Nephron progenitor cell (in vitro differentiated cells): ENCODE data around the gene GSTO2.

ENCODE experiments used
- DNase-seq: peaks from one replicate; pipeline ENCODE4 v3.0.0; 2021
- H3K27ac Mint-ChIP-seq: 2 replicates; pipeline ENCODE4 v1.8.0; 2021; ENCODE audit warnings: mild to moderate bottlenecking, moderate library complexity, mixed read lengths
- H3K27me3 Mint-ChIP-seq: 2 replicates; pipeline ENCODE4 v1.8.0; 2021; ENCODE audit warnings: mild to moderate bottlenecking, low read depth, mixed read lengths; ENCODE audit not compliant: poor library complexity
- H3K36me3 Mint-ChIP-seq: 2 replicates; pipeline ENCODE4 v1.8.0; 2021; ENCODE audit warnings: low read depth, mixed read lengths
- H3K4me1 Mint-ChIP-seq: 2 replicates; pipeline ENCODE4 v1.8.0; 2021; ENCODE audit warnings: mixed read lengths
- H3K4me3 Mint-ChIP-seq: 2 replicates; pipeline ENCODE4 v1.8.0; 2021; ENCODE audit warnings: mild to moderate bottlenecking, moderate library complexity, mixed read lengths
- H3K9me3 Mint-ChIP-seq: 2 replicates; pipeline ENCODE4 v1.8.0; 2021; ENCODE audit warnings: mild to moderate bottlenecking, moderate library complexity, mixed read lengths
- TF ChIP-seq, protein P1 (sequence below): fragments of 200-600 bp; sonication (generic); IDR thresholded peaks from 2 replicates; pipeline ENCODE4 v1.5.0; 2021; ENCODE audit warnings: antibody characterized with exemption

The GSTO2 gene

DNA sequence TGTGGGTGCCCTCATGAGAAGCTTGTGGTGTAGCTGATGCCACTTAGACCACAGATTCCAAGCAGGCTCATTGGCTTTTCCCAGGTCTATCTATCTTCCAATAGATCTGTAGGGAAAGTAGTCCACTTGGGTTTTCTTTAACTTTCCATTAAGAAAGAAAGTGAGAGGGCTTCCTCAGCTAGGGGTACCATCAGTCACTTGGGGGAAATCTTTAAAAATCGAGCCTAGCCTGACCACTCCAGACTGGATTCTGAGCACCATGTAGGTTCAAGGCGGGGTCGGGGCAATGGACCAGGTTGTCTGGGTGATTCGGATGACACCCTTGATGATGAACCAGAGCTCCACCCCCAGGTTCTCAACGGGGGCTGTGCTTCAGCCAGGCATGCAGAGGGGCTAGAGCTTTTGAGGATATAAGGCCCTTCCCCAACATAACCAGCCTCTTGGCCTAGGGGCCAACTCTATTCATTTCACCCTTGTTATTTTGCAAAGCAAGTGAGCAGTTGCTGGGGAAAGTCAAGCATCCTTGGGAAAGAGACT is 42.3 kb downstream of the GSTO2 start:
- DNase-seq: no peak
- Mint-ChIP-seq H3K36me3 (peaks cover 35% of the 10 kb centered on the region), H3K4me3 (no peak overlapping the region), H3K9me3 (no peaks in the 10 kb centered on the region), H3K4me1 (peaks cover 20% of the 10 kb centered on the region), H3K27ac (no peak overlapping the region), H3K27me3 (no peaks in the 10 kb centered on the region)
- TF ChIP-seq, protein P1, sequence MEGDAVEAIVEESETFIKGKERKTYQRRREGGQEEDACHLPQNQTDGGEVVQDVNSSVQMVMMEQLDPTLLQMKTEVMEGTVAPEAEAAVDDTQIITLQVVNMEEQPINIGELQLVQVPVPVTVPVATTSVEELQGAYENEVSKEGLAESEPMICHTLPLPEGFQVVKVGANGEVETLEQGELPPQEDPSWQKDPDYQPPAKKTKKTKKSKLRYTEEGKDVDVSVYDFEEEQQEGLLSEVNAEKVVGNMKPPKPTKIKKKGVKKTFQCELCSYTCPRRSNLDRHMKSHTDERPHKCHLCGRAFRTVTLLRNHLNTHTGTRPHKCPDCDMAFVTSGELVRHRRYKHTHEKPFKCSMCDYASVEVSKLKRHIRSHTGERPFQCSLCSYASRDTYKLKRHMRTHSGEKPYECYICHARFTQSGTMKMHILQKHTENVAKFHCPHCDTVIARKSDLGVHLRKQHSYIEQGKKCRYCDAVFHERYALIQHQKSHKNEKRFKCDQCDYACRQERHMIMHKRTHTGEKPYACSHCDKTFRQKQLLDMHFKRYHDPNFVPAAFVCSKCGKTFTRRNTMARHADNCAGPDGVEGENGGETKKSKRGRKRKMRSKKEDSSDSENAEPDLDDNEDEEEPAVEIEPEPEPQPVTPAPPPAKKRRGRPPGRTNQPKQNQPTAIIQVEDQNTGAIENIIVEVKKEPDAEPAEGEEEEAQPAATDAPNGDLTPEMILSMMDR: no peak

DNA sequence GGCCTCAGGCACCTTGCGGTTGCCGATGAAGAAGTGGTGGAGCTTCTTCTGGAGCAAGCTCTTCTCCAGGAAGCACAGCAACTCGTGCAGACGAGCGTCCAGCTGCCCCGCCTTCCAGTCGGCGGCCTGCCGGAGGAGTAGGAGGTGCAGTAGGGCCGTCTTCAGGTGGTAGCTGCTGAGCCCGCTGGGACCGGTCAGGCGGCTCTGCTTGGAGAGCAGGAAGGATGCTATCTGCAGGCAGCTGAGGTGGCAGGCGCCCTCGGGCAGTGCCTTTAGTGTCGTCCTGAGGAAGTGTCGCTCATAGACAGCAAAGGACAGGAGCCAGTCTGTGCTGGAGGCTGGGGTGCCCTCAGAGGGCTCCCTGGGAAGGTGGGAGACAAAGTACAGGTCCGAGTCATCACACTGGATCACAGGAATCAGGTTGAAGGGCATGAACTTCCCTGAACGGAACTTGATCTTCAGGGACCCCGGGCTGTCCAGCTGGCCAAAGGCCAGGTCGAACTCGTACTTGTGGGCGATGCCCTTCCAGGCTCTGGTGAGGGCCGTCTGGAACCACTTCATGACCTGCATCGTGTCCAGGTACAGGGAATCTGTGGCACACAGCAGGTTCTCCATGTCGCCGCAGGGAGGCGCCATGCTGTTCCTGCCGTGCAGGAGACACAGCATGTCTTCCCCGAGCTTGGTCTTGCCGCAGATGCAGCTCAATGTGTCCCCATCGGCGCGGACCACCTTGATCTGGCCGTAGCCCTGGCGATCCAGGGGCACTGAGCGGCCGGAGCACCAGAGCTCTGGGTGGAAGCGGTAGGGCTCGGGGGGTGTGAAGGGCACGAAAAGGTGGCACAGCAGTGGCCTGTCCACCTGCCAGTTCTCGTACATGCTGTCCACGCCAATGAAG is 45.9 kb downstream of the GSTO2 start:
- DNase-seq: no peak
- H3K27ac Mint-ChIP-seq: no peak overlapping the region
- H3K4me3 Mint-ChIP-seq: no peak overlapping the region
- H3K27me3 Mint-ChIP-seq: no peaks in the 10 kb centered on the region
- H3K36me3 Mint-ChIP-seq: peaks cover 64% of the 10 kb centered on the region
- H3K4me1 Mint-ChIP-seq: peaks cover 21% of the 10 kb centered on the region
- H3K9me3 Mint-ChIP-seq: no peaks in the 10 kb centered on the region
- TF ChIP-seq, protein P1: no peak

DNA sequence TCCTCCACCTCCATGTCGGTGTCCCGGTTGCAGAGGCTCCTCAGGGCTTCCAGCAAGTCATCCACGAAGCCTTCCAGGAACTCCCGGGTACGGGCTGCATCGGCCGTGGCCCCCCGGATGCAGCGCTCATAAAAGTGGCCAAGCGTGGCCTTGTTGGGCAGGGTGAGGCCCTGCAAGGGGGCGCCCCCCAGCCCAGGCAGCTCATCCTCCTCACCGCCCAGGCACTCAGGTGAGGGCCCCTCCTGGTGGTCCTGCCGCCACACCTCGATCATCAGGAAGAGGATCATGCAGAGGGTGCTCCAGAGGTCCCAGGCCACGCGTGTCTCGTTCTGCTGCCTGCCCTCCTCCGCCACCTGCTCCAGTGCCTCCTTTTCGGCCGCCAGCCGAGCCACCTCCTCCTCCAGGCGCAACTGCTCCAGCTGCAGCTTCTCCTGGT is 46.5 kb downstream of the GSTO2 start:
- peaks cover 27% of the 10 kb centered on the region for H3K4me1 Mint-ChIP-seq
- H3K9me3 Mint-ChIP-seq: no peaks in the 10 kb centered on the region
- no peak overlapping the region for H3K4me3 Mint-ChIP-seq
- TF ChIP-seq, protein P1: no peak
- H3K27me3 Mint-ChIP-seq: no peaks in the 10 kb centered on the region
- H3K36me3 Mint-ChIP-seq: peaks cover 58% of the 10 kb centered on the region
- DNase-seq: no peak
- H3K27ac Mint-ChIP-seq: no peak overlapping the region

DNA sequence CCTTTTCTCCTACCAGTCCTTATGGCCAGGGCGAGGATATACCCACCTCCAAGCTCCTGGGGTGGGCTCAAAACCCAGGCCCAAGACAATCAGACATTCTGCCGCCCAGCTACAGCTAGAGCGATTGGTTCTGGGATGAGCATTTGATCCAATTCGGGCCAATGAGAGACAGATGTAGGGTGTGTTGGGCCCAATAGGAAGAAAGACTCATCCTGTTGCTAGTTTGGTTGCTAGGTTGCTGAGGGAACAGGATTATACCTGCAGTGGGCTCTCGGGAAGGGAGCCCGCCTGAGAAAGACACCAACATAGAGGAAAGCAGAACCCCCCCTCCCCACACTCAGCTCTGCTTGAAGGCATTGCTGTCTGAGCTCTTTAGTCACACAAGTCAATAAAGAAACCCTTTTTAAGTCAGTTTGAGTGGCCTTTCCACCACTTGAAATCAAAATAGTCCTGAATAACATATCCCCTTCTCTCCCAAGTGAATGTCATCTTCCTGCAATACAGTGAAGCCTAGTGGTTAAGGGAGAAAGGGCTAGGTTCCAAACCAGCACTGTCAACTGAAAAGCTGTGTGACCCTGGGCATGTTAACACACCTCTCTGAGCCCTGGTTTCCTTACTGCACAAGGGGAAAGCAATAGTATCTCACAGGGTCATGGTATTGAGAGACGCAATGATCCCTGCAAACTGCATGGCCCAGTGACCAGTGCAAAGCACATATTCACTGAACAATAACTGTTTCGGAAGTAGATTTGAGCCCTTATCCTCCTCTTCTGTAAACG is 47.5 kb downstream of the GSTO2 start:
- Mint-ChIP-seq H3K4me3 (no peak overlapping the region), H3K36me3 (peaks cover 51% of the 10 kb centered on the region), H3K27me3 (no peaks in the 10 kb centered on the region), H3K4me1 (peaks cover 28% of the 10 kb centered on the region), H3K9me3 (no peaks in the 10 kb centered on the region), H3K27ac (no peak overlapping the region)
- TF ChIP-seq, protein P1: no peak
- no peak for DNase-seq

GRCh38 chr10:104317269-104317710 is 48.3 kb downstream of the GSTO2 start:
- H3K4me1 Mint-ChIP-seq: peaks cover 36% of the 10 kb centered on the region
- H3K27ac Mint-ChIP-seq: no peak overlapping the region
- TF ChIP-seq, protein P1: no peak
- H3K27me3 Mint-ChIP-seq: no peaks in the 10 kb centered on the region
- no peak for DNase-seq
- H3K36me3 Mint-ChIP-seq: peaks cover 47% of the 10 kb centered on the region
- no peaks in the 10 kb centered on the region for H3K9me3 Mint-ChIP-seq
- no peak overlapping the region for H3K4me3 Mint-ChIP-seq
